Breast epithelium (tissue), 4 donors: ENCODE results near the gene SANBR. TPM values are rescaled to one million over a fixed set of nuclear protein-coding genes. Genes with fewer than 3 reads are reported as not detected.

Experiments used
- DNase-seq, 2 donors: peaks; one replicate each; pipeline ENCODE4 v3.0.0-alpha.2; 2019; ENCODE audit warnings: low spot score in 2 of 2
- H3K27ac ChIP-seq, 2 donors: fragments of 200-600 bp; sonication (generic) in 1 of 2; one replicate each; pipeline ENCODE4 v1.5.1; 2016 to 2019; ENCODE audit warnings: mild to moderate bottlenecking in 1 of 2
- H3K27me3 ChIP-seq, 2 donors: fragments of 200-600 bp; sonication (generic) in 1 of 2; one replicate each; pipeline versions ENCODE4 v1.5.1 to v1.6.0; 2017 to 2019; ENCODE audit warnings: control low read depth in 1 of 2, mild to moderate bottlenecking in 1 of 2
- H3K36me3 ChIP-seq: fragments of 200-600 bp; one replicate; pipeline ENCODE4 v1.5.1; 2019
- H3K4me1 ChIP-seq, 2 donors: fragments of 200-600 bp; sonication (generic); one replicate each; pipeline ENCODE4 v1.5.1; 2016 to 2019; ENCODE audit warnings: control low read depth in 1 of 2
- H3K4me3 ChIP-seq, 3 donors: fragments of 200-600 bp; sonication (generic); 1 replicate in 2 of 3; 2 replicates in 1 of 3; pipeline ENCODE4 v1.5.1; 2016 to 2019; ENCODE audit warnings: mild to moderate bottlenecking in 3 of 3, moderate library complexity in 2 of 3
- H3K9me3 ChIP-seq, 2 donors: fragments of 200-600 bp; sonication (generic) in 1 of 2; one replicate each; pipeline ENCODE4 v1.5.1; 2016 to 2019; ENCODE audit warnings: control low read depth in 1 of 2
- POLR2A ChIP-seq: fragments of 450-650 bp; IDR thresholded peaks from one replicate; pipeline ENCODE4 v1.6.1; 2016; ENCODE audit warnings: antibody characterized with exemption, mild to moderate bottlenecking, moderate library complexity
- POLR2AphosphoS5 ChIP-seq, 3 donors: sonication (generic); formaldehyde crosslinking; IDR thresholded peaks; one replicate each; pipeline ENCODE4 v1.6.1; 2017; ENCODE audit warnings: antibody characterized with exemption in 3 of 3
- intact Hi-C: fragments of 100-400 bp; cut with DNase I; formaldehyde crosslinking; loops from one replicate; pipeline ENCODE4 v1.15.1; 2023; ENCODE audit warnings: low total_unique reads
- total RNA-seq, 3 donors: library from RNA; depleted of rRNA; stranded (reverse); fragments of >200 nt; gene quantifications; one replicate each; pipeline ENCODE4 v1.1.0, GENCODE V29; 2016
- TF ChIP-seq, protein P1 (sequence below), 3 donors: fragments of 450-650 bp; IDR thresholded peaks; one replicate each; pipeline ENCODE4 v1.5.1; 2016 to 2017; ENCODE audit warnings: antibody characterized with exemption in 3 of 3, mild to moderate bottlenecking in 3 of 3, moderate library complexity in 3 of 3

The SANBR gene
- total RNA-seq, 3 donors from 2014 or later: 7.0 to 16.8 (median 9.2) TPM

DNA sequence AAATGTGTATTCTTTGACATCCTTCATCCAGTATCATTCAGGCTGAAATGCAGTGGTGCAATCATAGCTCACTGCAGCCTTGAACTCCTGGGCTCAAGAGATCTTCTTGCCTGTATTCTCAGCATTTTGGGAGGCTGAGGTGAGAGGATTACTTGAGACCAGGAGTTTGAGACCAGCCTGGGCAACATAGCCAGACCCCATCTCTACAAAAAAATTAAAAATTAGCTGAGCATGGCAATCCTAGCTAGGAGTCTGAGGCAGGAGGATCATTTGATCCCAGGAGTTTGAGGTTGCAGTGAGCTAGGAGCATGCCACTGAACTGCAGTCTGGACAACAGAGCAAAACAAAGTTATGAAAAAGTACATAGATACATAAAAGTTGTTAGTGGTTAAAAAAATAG, 24.1 kb downstream of the SANBR start:
- intact Hi-C loops: no loop called here
- H3K9me3 ChIP-seq: no peaks in the 10 kb centered on the region
- TF ChIP-seq POLR2A: no peak
- H3K36me3 ChIP-seq: peaks cover 4% of the 10 kb centered on the region
- H3K4me3 ChIP-seq: no peak overlapping the region
- no peak for DNase-seq
- no peaks in the 10 kb centered on the region for H3K4me1 ChIP-seq
- no peaks in the 10 kb centered on the region for H3K27me3 ChIP-seq
- H3K27ac ChIP-seq: no peak overlapping the region

DNA sequence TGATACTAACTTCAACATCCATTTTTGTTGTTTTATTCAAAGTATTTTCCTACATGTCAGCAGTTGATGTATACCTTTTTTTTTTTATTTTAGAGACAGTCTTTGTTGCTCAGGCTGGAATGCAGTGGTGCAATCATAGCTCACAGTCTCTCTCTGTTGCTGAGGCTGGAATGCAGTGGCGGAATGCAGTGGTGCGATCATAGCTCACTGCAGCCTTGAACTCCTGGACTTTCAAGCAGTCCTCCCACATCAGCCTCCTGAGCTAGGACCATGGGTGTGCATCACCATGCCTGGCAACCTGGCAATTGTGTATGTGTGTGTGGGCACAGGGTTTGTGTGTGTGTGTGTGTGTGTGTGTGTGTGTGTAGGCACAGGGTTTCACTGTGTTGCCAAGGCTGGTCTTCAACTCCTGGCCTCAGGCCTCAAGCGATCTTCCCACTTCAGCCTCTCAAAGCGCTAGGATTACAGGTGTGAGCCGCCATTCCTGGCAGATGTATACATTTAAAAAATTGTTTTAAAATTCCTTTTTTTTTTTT, 24.8 kb downstream of the SANBR start:
- H3K4me1 ChIP-seq: no peaks in the 10 kb centered on the region
- DNase-seq: no peak
- H3K36me3 ChIP-seq: peaks cover 4% of the 10 kb centered on the region
- no peak overlapping the region for H3K4me3 ChIP-seq
- intact Hi-C loops: no loop called here
- H3K9me3 ChIP-seq: no peaks in the 10 kb centered on the region
- H3K27me3 ChIP-seq: no peaks in the 10 kb centered on the region
- no peak overlapping the region for H3K27ac ChIP-seq
- TF ChIP-seq, protein P1, sequence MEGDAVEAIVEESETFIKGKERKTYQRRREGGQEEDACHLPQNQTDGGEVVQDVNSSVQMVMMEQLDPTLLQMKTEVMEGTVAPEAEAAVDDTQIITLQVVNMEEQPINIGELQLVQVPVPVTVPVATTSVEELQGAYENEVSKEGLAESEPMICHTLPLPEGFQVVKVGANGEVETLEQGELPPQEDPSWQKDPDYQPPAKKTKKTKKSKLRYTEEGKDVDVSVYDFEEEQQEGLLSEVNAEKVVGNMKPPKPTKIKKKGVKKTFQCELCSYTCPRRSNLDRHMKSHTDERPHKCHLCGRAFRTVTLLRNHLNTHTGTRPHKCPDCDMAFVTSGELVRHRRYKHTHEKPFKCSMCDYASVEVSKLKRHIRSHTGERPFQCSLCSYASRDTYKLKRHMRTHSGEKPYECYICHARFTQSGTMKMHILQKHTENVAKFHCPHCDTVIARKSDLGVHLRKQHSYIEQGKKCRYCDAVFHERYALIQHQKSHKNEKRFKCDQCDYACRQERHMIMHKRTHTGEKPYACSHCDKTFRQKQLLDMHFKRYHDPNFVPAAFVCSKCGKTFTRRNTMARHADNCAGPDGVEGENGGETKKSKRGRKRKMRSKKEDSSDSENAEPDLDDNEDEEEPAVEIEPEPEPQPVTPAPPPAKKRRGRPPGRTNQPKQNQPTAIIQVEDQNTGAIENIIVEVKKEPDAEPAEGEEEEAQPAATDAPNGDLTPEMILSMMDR (IDR thresholded peaks at IDR 0.05): no peak
- TF ChIP-seq POLR2AphosphoS5 (IDR thresholded peaks at IDR 0.05) (no peak), POLR2A (no peak)

DNA sequence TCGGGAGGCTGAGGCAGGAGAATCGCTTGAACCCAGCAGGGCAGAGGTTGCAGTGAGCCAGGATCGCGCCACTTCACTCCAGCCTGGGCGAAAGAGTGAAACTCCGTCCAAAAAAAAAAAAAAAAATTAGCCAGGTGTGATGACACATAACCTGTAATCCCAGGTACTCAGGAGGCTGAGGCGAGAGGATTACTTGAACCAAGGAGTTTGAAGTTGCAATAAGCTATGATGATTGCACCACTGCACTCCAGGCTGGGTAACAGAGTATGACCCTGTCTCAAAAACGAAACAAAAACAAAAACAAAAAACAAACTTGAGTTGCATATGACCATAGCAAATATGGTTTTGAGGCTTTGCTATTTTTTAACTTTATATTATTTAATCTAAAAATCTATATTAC, 25.8 kb downstream of the SANBR start:
- intact Hi-C loops: no loop called here
- Histone ChIP-seq H3K27me3 (no peaks in the 10 kb centered on the region), H3K4me1 (no peaks in the 10 kb centered on the region), H3K9me3 (no peaks in the 10 kb centered on the region), H3K27ac (no peak overlapping the region), H3K36me3 (peaks cover 4% of the 10 kb centered on the region), H3K4me3 (no peak overlapping the region)
- no peak for TF ChIP-seq POLR2A
- no peak for TF ChIP-seq POLR2AphosphoS5 (IDR thresholded peaks at IDR 0.05)
- TF ChIP-seq, protein P1 (IDR thresholded peaks at IDR 0.05): no peak
- no peak for DNase-seq

DNA sequence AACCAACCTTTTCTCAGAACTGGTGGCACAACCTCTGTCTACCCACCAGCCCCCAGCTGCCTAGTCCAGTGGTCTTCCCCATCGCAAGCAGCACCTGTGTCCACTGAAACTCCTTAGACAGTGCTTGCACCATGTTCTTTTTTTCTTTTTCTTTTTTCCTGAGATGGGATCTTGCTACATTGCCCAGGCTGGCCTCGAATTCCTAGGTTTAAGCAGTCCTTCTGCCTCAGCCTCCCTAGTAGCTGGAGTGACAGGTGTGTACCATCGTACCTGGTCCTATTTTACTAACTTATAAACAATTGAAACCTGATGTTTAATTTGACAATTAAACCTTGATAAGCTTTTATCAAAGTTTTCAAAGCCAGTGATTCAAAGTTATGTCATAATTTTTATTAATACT, 30.8 kb downstream of the SANBR start:
- Histone ChIP-seq H3K4me1 (no peaks in the 10 kb centered on the region), H3K9me3 (no peaks in the 10 kb centered on the region), H3K27me3 (no peaks in the 10 kb centered on the region), H3K27ac (no peak overlapping the region), H3K36me3 (no peaks in the 10 kb centered on the region), H3K4me3 (no peak overlapping the region)
- no peak for TF ChIP-seq POLR2AphosphoS5 (IDR thresholded peaks at IDR 0.05)
- TF ChIP-seq, protein P1 (IDR thresholded peaks at IDR 0.05): no peak
- no peak for TF ChIP-seq POLR2A
- DNase-seq: no peak
- intact Hi-C loops: no loop called here

DNA sequence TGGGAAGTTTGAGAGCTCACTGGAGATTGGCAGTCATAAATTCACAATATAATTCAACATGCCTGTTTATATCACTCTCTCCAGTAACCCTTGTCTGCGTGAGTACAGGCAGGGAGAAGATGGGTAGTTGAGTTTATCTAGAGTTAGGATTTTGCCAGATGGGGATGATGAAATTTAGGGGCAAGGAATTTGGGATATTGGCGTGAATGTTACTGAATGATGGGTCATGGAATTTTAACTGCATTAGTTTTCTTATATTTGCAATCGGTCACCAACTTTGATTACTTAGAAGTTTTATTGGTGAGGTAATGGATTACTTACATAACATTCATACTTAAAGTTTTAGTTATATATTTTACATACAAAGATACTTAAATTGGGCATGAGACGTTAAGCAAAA, 35.1 kb downstream of the SANBR start:
- Histone ChIP-seq H3K27me3 (no peaks in the 10 kb centered on the region), H3K36me3 (no peaks in the 10 kb centered on the region), H3K4me1 (no peaks in the 10 kb centered on the region), H3K9me3 (no peaks in the 10 kb centered on the region), H3K4me3 (no peak overlapping the region), H3K27ac (no peak overlapping the region)
- intact Hi-C loops: no loop called here
- no peak for TF ChIP-seq POLR2AphosphoS5 (IDR thresholded peaks at IDR 0.05)
- TF ChIP-seq, protein P1 (IDR thresholded peaks at IDR 0.05): no peak
- TF ChIP-seq POLR2A: no peak
- DNase-seq: no peak

DNA sequence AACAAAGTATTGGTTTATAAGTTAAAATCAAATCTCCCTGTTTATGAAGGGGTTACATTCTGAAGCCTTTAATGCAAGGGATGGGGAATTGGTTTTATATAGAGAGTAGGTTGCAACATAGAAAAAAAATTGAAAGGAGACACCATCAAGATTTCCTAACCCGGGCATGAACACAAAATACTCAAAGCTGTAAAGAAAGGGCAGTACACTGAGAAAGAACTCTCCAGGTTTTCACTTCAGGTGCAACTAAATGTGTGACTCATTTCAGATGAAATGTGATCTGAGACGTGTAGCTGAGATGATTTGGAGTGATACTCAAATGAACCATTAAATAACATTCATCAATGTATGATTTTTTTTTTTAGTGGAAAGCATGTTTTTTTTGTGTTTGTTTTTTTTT, 43.6 kb downstream of the SANBR start:
- H3K27ac ChIP-seq: no peak overlapping the region
- intact Hi-C loops: no loop called here
- H3K9me3 ChIP-seq: no peaks in the 10 kb centered on the region
- TF ChIP-seq, protein P1 (IDR thresholded peaks at IDR 0.05): no peak
- TF ChIP-seq POLR2AphosphoS5 (IDR thresholded peaks at IDR 0.05): no peak
- TF ChIP-seq POLR2A: no peak
- H3K36me3 ChIP-seq: no peaks in the 10 kb centered on the region
- no peak for DNase-seq
- H3K4me3 ChIP-seq: no peak overlapping the region
- no peaks in the 10 kb centered on the region for H3K27me3 ChIP-seq
- no peaks in the 10 kb centered on the region for H3K4me1 ChIP-seq
